Limb (tissue), 2 donors: ENCODE results near the gene DLG2.

Experiments
- DNase-seq, 2 donors: peaks; one replicate each; pipeline ENCODE4 v3.0.0-alpha.2; 2016; ENCODE audit errors: extremely low spot score in 2 of 2

Gene DLG2

GRCh38 chr11:84036664-84037194, 1590.4 kb downstream of the DLG2 start:
- no peak for DNase-seq

- no peak for DNase-seq
Measured at GRCh38 chr11:84035645-84036044, 1591.5 kb downstream of the DLG2 start.

GRCh38 chr11:84034484-84034883, 1592.7 kb downstream of the DLG2 start:
- no peak for DNase-seq

GRCh38 chr11:84024266-84024665, 1602.9 kb downstream of the DLG2 start:
- DNase-seq = no peak

- no peak for DNase-seq
Measured at GRCh38 chr11:84022695-84023094, 1604.4 kb downstream of the DLG2 start.

DNA sequence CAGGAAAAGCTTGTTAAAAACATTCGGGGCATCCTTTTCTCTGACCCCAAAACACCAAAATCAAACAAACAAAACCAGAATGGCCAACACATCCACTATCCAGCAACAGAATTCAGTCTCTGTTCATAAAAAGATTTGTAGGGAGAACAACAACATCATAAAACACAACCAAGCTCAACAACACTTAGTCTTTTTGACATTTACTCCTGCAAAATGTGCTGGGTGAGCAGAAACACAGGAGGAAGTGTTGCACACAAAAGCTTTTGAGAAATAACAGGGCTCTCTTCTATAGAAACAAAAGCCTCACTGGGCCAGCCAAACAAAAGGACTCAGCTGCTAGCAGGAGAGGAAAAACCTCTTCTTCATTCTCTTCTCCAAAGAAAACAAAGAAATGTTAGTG, 1604.9 kb downstream of the DLG2 start:
- no peak for DNase-seq

- no peak for DNase-seq
Measured at GRCh38 chr11:84021291-84021690, 1605.9 kb downstream of the DLG2 start.

DNA sequence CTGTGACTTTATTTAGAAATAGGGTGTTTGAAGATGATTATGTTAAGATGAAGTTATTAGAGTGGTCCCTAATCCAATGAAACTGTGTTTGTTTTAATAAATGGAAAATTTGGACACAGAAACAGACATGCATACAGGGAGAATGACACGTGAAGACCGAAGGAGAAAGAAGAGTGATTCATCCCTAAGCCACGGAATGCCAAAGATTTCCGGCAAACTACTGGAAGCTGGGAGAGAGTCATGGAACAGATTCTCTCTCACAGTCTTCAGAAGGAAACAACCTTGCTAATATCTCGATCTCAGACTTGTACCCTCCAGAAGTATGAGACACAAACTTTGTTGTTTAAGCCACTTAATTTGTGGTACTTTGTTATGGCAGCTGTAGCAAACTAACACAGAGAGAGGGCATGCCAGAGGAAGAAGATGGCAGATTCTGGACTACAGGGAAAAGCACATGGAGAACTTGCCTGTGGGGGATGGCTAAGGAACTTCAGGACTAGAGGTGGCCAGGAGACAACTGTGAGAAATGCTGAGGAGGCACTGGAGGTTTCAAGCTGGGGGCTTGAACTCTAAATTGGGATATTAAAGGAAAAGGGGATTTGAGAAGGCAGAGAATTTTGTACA, 1607.5 kb downstream of the DLG2 start:
- DNase-seq = no peak

DNA sequence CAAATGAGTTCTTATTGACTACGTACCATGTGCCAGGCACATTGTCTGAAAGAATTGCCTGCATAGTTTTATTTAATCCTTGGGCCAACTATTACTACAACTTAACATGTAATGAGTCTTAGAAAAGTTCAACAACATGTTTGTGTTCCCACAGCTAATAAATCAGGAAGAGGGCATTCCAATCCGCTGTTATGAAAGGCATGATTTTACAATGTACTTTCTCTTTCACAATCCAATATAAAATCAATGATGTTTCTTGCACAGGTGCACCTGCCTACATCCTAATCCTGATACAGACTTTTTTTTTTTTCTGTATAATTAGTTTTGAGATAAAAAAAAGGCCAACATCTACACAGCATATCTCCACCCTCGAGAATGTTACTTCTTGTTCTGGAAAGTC, 1612.6 kb downstream of the DLG2 start:
- no peak for DNase-seq

DNA sequence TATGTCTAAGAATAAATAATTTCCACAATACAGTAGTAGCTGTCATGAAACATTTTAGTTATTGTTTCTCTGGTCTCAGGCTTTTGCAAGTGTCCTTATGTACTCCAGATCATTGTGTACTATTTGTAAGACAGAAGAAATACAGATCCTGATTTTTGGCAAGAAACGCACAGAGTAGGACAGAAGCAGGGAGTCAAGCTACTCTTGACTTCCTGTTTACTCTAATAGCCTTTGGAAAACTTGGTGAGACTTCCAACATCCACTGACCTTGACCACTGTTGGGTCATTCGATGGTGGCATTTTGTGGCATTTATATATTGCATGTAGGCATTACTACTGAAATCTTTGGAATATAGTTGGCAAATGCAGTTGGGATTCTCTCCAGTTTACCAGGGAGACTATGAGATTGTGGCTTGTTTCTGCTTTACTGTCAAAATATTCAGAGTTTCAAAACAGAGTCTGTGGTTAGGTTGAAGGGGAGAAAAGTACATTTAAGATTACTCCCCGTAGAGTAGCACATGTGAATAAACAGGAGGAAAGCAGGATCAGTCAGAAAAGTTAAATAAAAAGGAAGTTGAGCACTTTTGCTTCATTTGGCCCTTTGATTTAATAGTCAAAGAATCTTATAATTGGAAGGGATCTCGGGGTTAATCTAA, 1614.8 kb downstream of the DLG2 start:
- DNase-seq = no peak

DNA sequence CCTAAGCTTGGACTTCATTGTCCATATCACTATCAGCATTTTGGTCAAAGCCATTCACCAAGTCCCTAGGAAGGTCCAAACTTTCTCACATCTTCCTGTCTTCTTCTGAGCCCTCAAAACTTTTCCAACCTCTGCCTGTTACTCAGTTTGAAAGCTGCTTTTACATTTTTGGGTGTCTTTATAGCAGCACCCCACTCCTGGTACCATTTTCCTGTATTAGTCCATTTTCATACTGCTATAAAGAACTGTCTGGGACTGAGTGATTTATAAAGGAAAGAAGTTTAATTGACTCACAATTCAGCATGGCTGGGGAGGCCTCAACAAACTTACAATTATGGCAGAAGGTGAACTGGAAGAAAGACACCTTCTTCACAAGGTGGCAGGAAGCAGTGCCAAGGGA, 1624.0 kb downstream of the DLG2 start:
- DNase-seq = no peak

DNA sequence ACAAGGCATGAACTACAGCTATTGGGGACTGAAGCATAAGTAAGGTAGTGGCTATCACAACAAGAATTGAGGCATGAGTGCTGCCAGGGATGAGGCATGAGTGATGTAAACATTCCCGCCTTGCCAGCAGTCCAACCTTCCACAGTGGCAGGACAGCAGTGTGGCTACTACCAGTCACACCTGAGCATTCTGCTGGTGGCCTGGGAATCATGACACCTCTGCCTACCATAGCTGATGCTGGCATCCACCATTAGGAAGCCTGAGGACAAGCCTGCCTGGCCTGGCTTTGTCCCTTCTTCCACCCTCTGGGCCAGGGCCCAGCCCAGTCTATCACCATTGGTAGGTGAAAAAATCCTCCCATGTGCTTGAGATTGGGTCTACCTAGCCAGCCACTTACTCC, 1628.2 kb downstream of the DLG2 start:
- DNase-seq = no peak

DNA sequence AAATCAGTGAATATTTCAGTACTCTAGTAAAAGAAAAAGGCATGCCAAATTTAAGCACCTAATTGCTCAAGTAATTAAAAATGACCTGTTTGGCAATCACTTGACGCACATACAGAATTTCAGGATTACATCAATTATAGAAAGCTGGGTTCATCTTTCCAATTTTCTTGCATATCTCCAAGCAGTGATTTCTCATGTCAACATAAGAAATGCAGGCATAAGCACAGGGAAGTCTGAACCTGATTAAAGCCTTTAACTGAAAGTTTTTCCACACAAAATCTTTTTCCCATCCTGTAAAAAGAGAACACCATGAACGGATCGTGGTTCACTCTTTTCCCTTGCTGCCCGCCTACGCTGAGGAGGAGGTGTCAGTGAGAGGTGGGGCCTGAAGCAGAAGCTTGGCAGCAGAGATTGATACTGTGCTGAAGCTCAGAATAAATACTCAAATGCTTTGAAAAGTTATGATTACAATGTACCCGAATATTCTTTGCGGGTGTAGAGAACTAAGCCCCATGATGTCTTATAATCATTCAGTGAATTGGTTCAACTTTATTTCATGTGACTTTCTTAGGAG, 1636.9 kb downstream of the DLG2 start:
- no peak for DNase-seq

- DNase-seq = no peak
Measured at GRCh38 chr11:83982825-83983224, 1644.3 kb downstream of the DLG2 start.

GRCh38 chr11:83979593-83979992, 1647.6 kb downstream of the DLG2 start:
- DNase-seq = no peak

- DNase-seq = no peak
Measured at GRCh38 chr11:83978942-83979341, 1648.2 kb downstream of the DLG2 start.

DNA sequence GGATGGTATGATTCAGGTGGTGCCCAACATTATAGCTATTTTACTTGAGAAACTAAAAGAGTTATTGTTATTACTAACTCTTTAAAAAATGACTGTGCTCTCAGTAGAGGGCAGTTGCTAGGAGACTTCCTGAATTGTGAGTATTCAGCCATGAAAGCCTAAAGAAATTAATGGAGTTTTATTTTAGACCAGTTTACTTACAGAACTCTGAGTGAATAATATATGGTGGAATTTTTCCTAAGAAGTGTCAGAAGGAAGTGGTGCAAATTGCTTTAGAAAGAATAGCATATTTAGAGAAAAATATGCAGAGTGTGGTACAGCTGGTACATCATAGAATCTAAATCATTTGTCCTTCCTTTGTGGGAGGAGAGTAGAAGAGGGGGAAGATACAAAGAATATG, 1651.1 kb downstream of the DLG2 start:
- no peak for DNase-seq

DNA sequence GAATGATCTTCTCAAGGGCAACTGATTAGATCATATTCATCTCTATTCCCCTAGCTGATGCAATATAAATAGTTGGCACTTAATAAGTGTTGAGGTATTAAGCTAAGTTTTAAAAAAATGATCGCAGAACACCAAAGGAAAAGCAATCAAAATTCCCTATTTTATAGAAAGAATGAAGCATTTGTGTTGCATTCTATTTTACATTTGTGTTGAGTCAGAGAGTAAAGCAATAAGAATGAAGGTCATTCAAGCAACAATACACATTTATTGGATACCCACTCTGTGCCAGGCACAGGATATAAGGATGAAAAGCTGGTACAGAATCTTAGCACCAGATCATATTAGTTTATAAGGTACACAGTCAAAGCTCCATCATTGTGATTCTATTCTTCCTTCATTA, 1654.6 kb downstream of the DLG2 start:
- DNase-seq = no peak

DNA sequence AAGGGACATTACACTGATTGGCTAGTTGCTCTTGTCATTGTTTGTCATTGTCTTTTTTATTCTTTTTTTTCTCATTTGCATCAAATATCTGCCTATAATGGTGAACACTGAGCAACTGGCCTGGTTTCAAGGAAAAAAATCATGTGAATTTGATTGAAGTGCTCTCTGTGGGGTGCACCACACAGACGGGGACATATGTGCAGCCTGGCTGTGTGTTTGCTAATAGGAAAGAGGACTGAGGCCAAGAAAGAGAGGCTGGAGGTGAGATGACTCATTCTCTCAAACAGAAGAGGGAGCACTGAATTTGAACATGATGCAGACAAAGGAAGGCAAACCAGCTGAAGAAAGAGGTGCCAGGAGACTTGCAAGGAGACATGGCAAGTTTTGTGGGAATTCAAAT, 1656.1 kb downstream of the DLG2 start:
- no peak for DNase-seq

DNA sequence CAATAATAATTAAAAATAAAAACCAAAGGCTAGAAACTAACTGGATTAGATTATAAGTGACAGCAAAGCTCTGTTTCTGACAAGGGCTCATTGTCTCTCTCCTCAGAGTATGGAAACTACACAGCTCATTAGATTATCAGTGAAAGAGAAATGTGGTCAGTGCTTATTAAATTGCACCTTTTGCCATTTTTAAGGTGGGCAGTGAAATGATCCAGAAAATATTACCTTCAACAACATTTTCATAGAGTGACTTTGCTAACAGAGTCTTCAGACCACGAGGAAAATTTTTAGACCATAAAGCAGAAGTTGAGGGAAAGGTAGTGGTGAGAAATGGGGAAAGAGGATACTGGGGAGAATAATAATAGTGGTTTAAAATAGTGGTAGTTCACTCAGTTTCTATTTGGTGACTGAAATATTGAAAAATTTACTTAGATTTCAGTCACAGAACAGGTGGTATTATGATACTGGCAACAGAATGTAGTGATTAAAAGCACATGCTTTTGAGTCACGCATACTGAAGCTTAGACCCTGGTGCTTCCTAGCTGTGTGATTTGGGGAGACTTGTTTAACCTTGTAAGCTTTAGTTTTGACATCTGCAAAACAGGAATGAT, 1657.0 kb downstream of the DLG2 start:
- DNase-seq = no peak

DNA sequence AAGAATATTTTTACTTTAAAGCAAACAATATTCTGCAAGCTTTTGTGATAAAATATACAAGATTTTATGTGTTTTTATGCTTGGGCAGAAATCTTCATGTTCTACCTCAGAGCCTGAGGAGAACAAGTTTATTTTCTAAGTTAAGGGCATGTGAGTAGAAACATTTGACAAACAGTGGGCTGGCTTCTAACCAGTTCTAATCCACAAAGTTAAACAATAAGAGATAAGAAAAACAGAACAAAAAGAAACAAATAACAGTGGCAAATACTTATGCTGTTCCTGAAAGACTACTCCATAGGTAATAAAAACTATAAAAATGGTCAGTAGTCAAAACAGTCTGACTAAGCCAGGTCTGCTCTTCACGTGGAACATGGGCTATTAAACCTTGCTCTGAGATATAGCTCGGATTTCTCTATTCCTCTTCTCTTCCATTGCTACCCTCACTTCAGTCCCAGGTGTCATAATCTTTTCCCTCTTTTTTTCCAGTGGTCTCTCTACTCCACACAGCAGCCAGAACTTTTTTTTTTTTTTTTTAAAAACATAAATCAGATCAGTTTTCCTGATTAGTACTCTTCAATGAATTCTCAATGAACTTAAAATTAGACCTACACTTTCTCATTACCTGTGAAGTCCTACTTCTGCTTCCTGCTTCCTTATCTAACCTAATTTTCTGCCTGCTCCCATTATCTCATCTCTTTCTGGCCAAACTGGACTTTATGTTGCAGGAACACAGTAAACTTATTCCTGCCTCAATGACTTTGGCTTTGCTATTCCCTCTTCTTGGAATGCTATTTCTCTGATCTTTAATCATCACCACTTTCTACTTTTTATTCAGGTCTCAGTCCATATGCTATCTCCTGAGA, 1669.9 kb downstream of the DLG2 start:
- no peak for DNase-seq
